Vagina (tissue), 2 donors: ENCODE measurements around the gene SLC36A4.

Experiments used
- POLR2A ChIP-seq, 2 donors: fragments of 450-650 bp; IDR thresholded peaks; one replicate each; pipeline ENCODE4 v1.6.1; 2017; ENCODE audit warnings: antibody characterized with exemption in 2 of 2, mild to moderate bottlenecking in 2 of 2, moderate library complexity in 2 of 2
- POLR2AphosphoS5 ChIP-seq, 2 donors: sonication (generic); formaldehyde crosslinking; IDR thresholded peaks; one replicate each; pipeline ENCODE4 v1.9.0; 2017; ENCODE audit warnings: antibody characterized with exemption in 2 of 2, mild to moderate bottlenecking in 2 of 2, low read depth in 1 of 2; ENCODE audit not compliant: insufficient read depth in 1 of 2
- TF ChIP-seq, protein P1 (sequence below), 3 experiments: fragments of 450-650 bp in 2 of 3; fragments of 200-600 bp in 1 of 3; sonication (generic) in 1 of 3; IDR thresholded peaks; one replicate each; pipeline ENCODE4 v1.5.1; 2017 to 2019; ENCODE audit warnings: antibody characterized with exemption in 3 of 3, mild to moderate bottlenecking in 2 of 3, moderate library complexity in 2 of 3

GRCh38 chr11:93133488-93134109 lies 64.2 kb downstream of the SLC36A4 start:
- TF ChIP-seq, protein P1, sequence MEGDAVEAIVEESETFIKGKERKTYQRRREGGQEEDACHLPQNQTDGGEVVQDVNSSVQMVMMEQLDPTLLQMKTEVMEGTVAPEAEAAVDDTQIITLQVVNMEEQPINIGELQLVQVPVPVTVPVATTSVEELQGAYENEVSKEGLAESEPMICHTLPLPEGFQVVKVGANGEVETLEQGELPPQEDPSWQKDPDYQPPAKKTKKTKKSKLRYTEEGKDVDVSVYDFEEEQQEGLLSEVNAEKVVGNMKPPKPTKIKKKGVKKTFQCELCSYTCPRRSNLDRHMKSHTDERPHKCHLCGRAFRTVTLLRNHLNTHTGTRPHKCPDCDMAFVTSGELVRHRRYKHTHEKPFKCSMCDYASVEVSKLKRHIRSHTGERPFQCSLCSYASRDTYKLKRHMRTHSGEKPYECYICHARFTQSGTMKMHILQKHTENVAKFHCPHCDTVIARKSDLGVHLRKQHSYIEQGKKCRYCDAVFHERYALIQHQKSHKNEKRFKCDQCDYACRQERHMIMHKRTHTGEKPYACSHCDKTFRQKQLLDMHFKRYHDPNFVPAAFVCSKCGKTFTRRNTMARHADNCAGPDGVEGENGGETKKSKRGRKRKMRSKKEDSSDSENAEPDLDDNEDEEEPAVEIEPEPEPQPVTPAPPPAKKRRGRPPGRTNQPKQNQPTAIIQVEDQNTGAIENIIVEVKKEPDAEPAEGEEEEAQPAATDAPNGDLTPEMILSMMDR (IDR thresholded peaks at IDR 0.05): no peak
- no peak for TF ChIP-seq POLR2A (IDR thresholded peaks at IDR 0.05)
- TF ChIP-seq POLR2AphosphoS5 (IDR thresholded peaks at IDR 0.05; ENCODE audit: insufficient read depth in 1 of 2, low read depth in 1 of 2): no peak
